Measurements from ENCODE around the gene FBN1. TPM values are rescaled to one million over a fixed set of nuclear protein-coding genes. Genes with fewer than 3 reads are reported as not detected.

FBN1 gene
- polyA plus RNA-seq, 2 of the 4 experiments (the other 2 are of a cell fraction), result 6.3 to 9.4 TPM

DNA sequence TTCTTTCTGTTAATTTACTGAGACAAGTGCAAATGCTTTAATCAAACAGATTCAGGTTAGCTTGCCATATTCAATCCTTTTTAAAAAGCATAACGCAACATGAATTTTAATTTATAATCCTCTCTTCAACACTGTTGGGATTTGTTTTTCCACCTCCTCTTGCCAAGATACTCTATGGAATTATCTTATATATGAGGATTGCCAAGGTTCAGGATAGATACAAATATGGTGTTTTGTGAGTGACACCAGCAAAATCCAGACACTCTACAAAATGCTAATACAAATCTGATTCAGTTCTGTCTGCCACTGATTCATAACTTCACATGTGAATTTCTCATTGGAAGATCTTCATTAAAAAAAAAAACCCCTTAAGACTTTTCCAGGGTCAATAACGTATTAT is 104.8 kb downstream of the FBN1 start:
- Histone ChIP-seq H3K9me3 (no peaks in the 10 kb centered on the region), H3K4me3 (no peak overlapping the region), H3K4me1 (0 out of 3 replicates have a peak, but pooled peaks cover 3% of the 10 kb centered on the region), H3K27ac (no peak overlapping the region), H3K4me2 (no peak overlapping the region)
- FAIRE-seq (no peak), ATAC-seq (no peak), DNase-seq (ENCODE audit: low read depth in 1 of 2, low spot score in 1 of 2) (no peak)
- POLR2A ChIA-PET, result no interaction called here
- TF ChIP-seq MYC (IDR thresholded peaks at IDR 0.05; ENCODE audit: borderline replicate concordance, low read length) (no peak), FOSB (CRISPR knock-in tag; IDR thresholded peaks at IDR 0.05) (no peak), KDM1A (IDR thresholded peaks at IDR 0.05; ENCODE audit: low read depth) (no peak), GATA3 (IDR thresholded peaks at IDR 0.05; ENCODE audit: borderline replicate concordance) (no peak), JUN (IDR thresholded peaks at IDR 0.05) (no peak), NPAS2 (CRISPR knock-in tag; IDR thresholded peaks at IDR 0.05; ENCODE audit: borderline replicate concordance) (no peak), ZSCAN20 (CRISPR knock-in tag; IDR thresholded peaks at IDR 0.05) (no peak), CHD4 (IDR thresholded peaks at IDR 0.05; ENCODE audit: borderline replicate concordance) (no peak), MAZ (IDR thresholded peaks at IDR 0.05; ENCODE audit: borderline replicate concordance, low read depth, low read length) (no peak), ZC3H11A (IDR thresholded peaks at IDR 0.05) (no peak), RAD21 (conservative IDR thresholded peaks at IDR 0.05 in 1 of 2, IDR thresholded peaks at IDR 0.05 in 1 of 2) (no peak)
- TF ChIP-seq, protein P1, sequence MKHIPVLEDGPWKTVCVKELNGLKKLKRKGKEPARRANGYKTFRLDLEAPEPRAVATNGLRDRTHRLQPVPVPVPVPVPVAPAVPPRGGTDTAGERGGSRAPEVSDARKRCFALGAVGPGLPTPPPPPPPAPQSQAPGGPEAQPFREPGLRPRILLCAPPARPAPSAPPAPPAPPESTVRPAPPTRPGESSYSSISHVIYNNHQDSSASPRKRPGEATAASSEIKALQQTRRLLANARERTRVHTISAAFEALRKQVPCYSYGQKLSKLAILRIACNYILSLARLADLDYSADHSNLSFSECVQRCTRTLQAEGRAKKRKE (CRISPR knock-in tag; IDR thresholded peaks at IDR 0.05; ENCODE audit: low read depth), result no peak
- TF ChIP-seq, protein P2, sequence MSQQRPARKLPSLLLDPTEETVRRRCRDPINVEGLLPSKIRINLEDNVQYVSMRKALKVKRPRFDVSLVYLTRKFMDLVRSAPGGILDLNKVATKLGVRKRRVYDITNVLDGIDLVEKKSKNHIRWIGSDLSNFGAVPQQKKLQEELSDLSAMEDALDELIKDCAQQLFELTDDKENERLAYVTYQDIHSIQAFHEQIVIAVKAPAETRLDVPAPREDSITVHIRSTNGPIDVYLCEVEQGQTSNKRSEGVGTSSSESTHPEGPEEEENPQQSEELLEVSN (IDR thresholded peaks at IDR 0.05; ENCODE audit: borderline replicate concordance, low read depth), result no peak
- TF ChIP-seq, protein P3, sequence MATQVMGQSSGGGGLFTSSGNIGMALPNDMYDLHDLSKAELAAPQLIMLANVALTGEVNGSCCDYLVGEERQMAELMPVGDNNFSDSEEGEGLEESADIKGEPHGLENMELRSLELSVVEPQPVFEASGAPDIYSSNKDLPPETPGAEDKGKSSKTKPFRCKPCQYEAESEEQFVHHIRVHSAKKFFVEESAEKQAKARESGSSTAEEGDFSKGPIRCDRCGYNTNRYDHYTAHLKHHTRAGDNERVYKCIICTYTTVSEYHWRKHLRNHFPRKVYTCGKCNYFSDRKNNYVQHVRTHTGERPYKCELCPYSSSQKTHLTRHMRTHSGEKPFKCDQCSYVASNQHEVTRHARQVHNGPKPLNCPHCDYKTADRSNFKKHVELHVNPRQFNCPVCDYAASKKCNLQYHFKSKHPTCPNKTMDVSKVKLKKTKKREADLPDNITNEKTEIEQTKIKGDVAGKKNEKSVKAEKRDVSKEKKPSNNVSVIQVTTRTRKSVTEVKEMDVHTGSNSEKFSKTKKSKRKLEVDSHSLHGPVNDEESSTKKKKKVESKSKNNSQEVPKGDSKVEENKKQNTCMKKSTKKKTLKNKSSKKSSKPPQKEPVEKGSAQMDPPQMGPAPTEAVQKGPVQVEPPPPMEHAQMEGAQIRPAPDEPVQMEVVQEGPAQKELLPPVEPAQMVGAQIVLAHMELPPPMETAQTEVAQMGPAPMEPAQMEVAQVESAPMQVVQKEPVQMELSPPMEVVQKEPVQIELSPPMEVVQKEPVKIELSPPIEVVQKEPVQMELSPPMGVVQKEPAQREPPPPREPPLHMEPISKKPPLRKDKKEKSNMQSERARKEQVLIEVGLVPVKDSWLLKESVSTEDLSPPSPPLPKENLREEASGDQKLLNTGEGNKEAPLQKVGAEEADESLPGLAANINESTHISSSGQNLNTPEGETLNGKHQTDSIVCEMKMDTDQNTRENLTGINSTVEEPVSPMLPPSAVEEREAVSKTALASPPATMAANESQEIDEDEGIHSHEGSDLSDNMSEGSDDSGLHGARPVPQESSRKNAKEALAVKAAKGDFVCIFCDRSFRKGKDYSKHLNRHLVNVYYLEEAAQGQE (IDR thresholded peaks at IDR 0.05), result no peak
- TF ChIP-seq, protein P4, sequence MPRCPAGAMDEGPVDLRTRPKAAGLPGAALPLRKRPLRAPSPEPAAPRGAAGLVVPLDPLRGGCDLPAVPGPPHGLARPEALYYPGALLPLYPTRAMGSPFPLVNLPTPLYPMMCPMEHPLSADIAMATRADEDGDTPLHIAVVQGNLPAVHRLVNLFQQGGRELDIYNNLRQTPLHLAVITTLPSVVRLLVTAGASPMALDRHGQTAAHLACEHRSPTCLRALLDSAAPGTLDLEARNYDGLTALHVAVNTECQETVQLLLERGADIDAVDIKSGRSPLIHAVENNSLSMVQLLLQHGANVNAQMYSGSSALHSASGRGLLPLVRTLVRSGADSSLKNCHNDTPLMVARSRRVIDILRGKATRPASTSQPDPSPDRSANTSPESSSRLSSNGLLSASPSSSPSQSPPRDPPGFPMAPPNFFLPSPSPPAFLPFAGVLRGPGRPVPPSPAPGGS (IDR thresholded peaks at IDR 0.05), result no peak
- 87% methylated on average over 2 of the region's 2 CpGs for WGBS (ENCODE audit: missing lambda C conversion rate)
- CTCF ChIA-PET, result no interaction called here

DNA sequence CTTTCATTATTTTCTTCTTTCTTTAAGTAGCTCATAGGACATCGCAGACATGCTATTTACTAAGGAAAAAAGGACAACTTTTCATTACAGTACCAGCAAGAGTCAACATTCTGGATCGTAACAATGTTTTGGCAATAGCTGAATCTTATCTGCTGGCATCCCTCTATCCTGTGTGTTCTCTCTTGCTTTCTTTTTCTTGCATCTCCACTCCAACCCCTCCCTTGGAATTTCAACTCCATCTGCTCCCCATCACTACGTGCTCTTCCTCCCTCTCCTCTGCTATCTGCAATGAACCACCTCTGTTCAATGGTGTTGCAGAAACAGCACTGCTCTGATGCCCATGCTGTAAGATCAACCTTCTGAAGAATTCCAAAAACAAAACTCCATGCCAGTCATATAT is 106.6 kb downstream of the FBN1 start:
- CTCF ChIA-PET, result no interaction called here
- ATAC-seq (no peak), FAIRE-seq (no peak), DNase-seq (ENCODE audit: low read depth in 1 of 2, low spot score in 1 of 2) (no peak)
- 48% methylated on average over 3 of the region's 3 CpGs for WGBS (ENCODE audit: missing lambda C conversion rate)
- Histone ChIP-seq H3K27ac (no peak overlapping the region), H3K4me3 (no peak overlapping the region), H3K4me2 (no peak overlapping the region), H3K4me1 (0 out of 3 replicates have a peak, but pooled peaks cover 3% of the 10 kb centered on the region), H3K9me3 (no peaks in the 10 kb centered on the region)
- POLR2A ChIA-PET, result no interaction called here
- TF ChIP-seq HOXB13 (CRISPR knock-in tag; IDR thresholded peaks at IDR 0.05; ENCODE audit: low read depth) (no peak), CHD4 (IDR thresholded peaks at IDR 0.05; ENCODE audit: borderline replicate concordance) (no peak), BHLHE40 (IDR thresholded peaks at IDR 0.05; ENCODE audit: low read depth, low read length) (no peak), RARB (CRISPR knock-in tag; IDR thresholded peaks at IDR 0.05) (no peak)
